Left lung (tissue), 10 donors: ENCODE measurements around the gene ERC2. TPM values are rescaled to one million over a fixed set of nuclear protein-coding genes. Genes with fewer than 3 reads are reported as not detected.
A peak's percentile ranks its signal among the peaks of the same experiment; 100 is the strongest.

ENCODE experiments used
- ATAC-seq: fragments of 200-7000 bp; cut with Tn5 transposase; one replicate; pipeline ENCODE4 v1.9.1; 2020; ENCODE audit warnings: moderate library complexity
- DNase-seq, 4 donors: peaks; one replicate each; pipeline ENCODE4 v3.0.0-alpha.2; 2013 to 2020
- H3K27ac ChIP-seq, 2 donors: fragments of 200-600 bp; sonication (generic) in 1 of 2; one replicate each; pipeline versions ENCODE4 v1.5.0 to v1.8.0; 2020 to 2021
- H3K27me3 ChIP-seq, 2 donors: fragments of 200-600 bp; sonication (generic) in 1 of 2; one replicate each; pipeline versions ENCODE4 v1.5.0 to v1.8.0; 2020 to 2021
- H3K36me3 ChIP-seq, 2 donors: fragments of 200-600 bp; sonication (generic) in 1 of 2; one replicate each; pipeline versions ENCODE4 v1.5.0 to v1.8.0; 2020 to 2021
- H3K4me1 ChIP-seq, 2 donors: fragments of 200-600 bp; one replicate each; pipeline ENCODE4 v1.8.0; 2021
- H3K4me3 ChIP-seq, 2 donors: fragments of 200-600 bp; sonication (generic) in 1 of 2; one replicate each; pipeline versions ENCODE4 v1.5.0 to v1.8.0; 2020 to 2021; ENCODE audit warnings: mild to moderate bottlenecking in 1 of 2
- H3K9me3 ChIP-seq, 2 donors: fragments of 200-600 bp; sonication (generic) in 1 of 2; one replicate each; pipeline versions ENCODE4 v1.5.0 to v1.8.0; 2020 to 2021
- intact Hi-C, 2 donors: fragments of 100-400 bp; cut with DNase I; formaldehyde crosslinking; loops; one replicate each; pipeline versions ENCODE4 v1.11.2 to v1.14.2; 2022
- polyA plus RNA-seq, 6 donors: library from polyadenylated mRNA; unstranded; fragments of 120-200 nt; gene quantifications; one replicate each; pipeline ENCODE4 v1.2.1, GENCODE V29; 2013; ENCODE audit not compliant: insufficient read length in 6 of 6
- total RNA-seq, 2 donors: library from RNA; stranded (reverse); fragmentation: NEBNext Ultra II Directional; extraction: Animal tissue kit (Norgen Biotek cat#: 25700); gene quantifications; one replicate each; pipeline ENCODE4 v1.2.1, GENCODE V29; 2021
- TF ChIP-seq, protein P1 (sequence below), 2 donors: fragments of 200-600 bp; sonication (generic) in 1 of 2; IDR thresholded peaks; one replicate each; pipeline versions ENCODE4 v1.5.0 to v1.8.0; 2021; ENCODE audit warnings: antibody characterized with exemption in 2 of 2
- donor health status: DM: no; HTN: yes; CAD: no.
- donor health status: DM: no; HTN: no; CAD: no.

Gene ERC2
- total and polyA plus RNA-seq, 8 donors = 1.6 to 3.3 (median 2.1) TPM

DNA sequence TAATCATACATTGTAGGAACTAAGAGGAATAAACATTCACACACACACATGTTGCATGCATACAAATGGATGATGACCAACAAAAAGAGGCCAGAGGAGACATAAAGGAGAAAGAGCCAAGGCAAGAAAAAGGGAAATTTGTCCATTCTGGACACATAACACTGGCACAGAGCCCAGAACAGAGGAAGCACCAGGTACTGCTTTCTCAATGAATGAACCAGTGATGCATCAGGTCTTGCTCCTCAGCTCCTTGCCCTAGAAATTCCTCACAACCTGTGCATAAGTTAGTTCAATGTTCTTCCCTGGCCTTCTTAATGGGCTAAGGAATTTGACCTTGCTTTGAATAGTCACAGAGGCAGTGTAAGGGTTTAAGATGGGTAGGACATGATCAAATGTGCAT lies 270.3 kb downstream of the ERC2 start:
- peak; percentile 30 for ATAC-seq
- Histone ChIP-seq H3K27me3 (no peaks in the 10 kb centered on the region), H3K9me3 (no peaks in the 10 kb centered on the region), H3K4me1 (peaks cover 0 to 3% of the 10 kb centered on the region in 2 donors), H3K27ac (no peak overlapping the region), H3K4me3 (no peak overlapping the region), H3K36me3 (no peaks in the 10 kb centered on the region)
- no peak for DNase-seq
- intact Hi-C loops = no loop called here
- TF ChIP-seq, protein P1, sequence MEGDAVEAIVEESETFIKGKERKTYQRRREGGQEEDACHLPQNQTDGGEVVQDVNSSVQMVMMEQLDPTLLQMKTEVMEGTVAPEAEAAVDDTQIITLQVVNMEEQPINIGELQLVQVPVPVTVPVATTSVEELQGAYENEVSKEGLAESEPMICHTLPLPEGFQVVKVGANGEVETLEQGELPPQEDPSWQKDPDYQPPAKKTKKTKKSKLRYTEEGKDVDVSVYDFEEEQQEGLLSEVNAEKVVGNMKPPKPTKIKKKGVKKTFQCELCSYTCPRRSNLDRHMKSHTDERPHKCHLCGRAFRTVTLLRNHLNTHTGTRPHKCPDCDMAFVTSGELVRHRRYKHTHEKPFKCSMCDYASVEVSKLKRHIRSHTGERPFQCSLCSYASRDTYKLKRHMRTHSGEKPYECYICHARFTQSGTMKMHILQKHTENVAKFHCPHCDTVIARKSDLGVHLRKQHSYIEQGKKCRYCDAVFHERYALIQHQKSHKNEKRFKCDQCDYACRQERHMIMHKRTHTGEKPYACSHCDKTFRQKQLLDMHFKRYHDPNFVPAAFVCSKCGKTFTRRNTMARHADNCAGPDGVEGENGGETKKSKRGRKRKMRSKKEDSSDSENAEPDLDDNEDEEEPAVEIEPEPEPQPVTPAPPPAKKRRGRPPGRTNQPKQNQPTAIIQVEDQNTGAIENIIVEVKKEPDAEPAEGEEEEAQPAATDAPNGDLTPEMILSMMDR (IDR thresholded peaks at IDR 0.05) = no peak

DNA sequence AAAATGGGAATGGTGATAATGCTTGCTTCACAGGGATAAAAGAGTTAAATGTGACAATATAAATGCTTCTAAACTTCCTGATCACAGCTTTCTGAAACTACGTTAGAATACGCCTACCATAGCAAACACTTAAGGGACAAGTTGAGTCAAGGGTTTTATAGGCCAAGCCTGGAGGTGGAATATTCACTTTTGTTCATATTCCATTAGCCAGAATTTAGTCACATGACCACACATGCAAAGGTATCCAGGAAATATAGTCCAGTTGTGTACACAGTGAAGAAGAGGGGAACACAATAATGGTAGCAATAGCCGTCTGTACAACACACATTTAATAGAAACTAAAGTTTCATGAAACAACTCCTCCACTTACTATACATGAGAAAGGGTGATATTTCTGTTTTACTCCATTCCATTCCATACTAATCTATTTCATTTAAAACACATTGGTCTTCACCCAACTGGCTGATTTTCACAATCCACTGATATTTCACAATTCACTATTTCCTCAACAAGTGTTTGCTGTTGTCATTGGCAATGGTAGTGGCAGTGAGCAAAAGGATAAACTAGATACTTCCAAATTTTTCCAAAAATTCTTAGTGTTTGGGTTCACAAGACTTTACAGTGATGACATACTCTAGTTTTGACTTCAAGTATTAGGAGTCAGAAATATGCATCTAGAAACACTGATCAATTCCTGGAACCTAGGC lies 270.9 kb downstream of the ERC2 start:
- H3K27me3 ChIP-seq = no peaks in the 10 kb centered on the region
- no peaks in the 10 kb centered on the region for H3K36me3 ChIP-seq
- no peak overlapping the region for H3K27ac ChIP-seq
- intact Hi-C loops = no loop called here
- no peak overlapping the region for H3K4me3 ChIP-seq
- H3K9me3 ChIP-seq = no peaks in the 10 kb centered on the region
- ATAC-seq = peak; percentile 70
- TF ChIP-seq, protein P1 (IDR thresholded peaks at IDR 0.05) = no peak
- DNase-seq = peak in 2 of 4 donors; percentile 32 to 43
- H3K4me1 ChIP-seq = peaks cover 0 to 3% of the 10 kb centered on the region in 2 donors

DNA sequence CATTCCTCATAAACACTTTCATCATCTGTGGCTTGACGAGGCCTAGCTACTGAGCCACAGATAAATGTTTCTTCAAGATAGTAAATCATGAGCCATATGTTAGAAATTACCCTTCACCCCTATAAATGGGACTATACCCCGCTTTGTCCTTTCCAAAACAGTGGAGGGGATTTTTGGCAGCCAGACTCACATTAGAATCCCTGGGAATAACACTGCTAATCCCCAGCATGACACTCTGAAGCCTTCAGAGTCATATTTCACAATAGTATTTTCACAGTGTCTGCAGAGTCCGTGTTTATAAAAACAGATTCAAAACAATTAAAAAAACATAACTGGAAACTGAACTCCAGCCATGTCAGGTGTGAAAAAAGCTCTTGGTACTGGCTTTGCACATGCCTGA lies 271.6 kb downstream of the ERC2 start:
- TF ChIP-seq, protein P1 (IDR thresholded peaks at IDR 0.05) = no peak
- H3K27me3 ChIP-seq = no peaks in the 10 kb centered on the region
- peaks cover 0 to 3% of the 10 kb centered on the region in 2 donors for H3K4me1 ChIP-seq
- intact Hi-C loops = no loop called here
- no peak overlapping the region for H3K27ac ChIP-seq
- H3K4me3 ChIP-seq = no peak overlapping the region
- H3K36me3 ChIP-seq = no peaks in the 10 kb centered on the region
- ATAC-seq (peak; percentile 24), DNase-seq (no peak)
- no peaks in the 10 kb centered on the region for H3K9me3 ChIP-seq

DNA sequence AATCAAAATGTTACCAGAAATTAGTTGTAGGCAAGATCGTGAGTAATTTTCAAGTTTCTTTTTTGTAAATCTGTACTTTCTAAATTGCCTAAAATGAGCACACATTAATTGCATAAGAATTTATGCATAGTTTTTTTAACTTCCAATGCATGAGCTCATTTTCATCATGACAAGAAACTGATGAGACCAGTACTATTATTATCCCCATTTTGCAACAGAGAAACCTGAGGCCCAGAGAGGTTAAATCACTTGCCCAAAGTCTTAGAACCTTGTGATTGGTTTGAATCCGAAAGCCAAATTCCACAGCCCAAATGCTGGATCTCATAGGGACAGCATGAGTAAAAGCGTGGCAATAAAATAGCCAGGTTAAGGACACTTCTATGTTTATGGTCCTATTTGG lies 274.7 kb downstream of the ERC2 start:
- intact Hi-C loops = no loop called here
- H3K27ac ChIP-seq = no peak overlapping the region
- H3K4me3 ChIP-seq = no peak overlapping the region
- TF ChIP-seq, protein P1 (IDR thresholded peaks at IDR 0.05) = no peak
- DNase-seq = no peak
- H3K4me1 ChIP-seq = peaks cover 0 to 3% of the 10 kb centered on the region in 2 donors
- ATAC-seq = no peak
- no peaks in the 10 kb centered on the region for H3K27me3 ChIP-seq
- no peaks in the 10 kb centered on the region for H3K9me3 ChIP-seq
- no peaks in the 10 kb centered on the region for H3K36me3 ChIP-seq

DNA sequence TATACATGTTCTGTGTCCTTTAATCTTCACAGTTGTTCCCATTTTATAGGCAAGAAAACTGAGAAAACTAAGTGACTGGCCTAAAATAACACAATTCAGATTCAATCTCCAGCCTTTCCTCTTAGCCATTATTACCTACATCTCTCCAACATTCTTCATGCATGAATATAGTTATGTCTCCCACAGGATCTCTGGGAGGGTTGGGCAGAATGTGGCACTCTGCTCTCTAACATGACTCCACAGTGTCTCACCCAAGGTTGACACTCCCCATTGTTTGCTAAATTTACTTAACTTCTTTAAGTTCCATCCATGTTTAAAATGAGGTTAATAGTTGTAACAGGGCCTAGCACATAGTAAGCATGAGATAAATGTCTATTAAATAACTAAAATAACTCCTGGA lies 276.3 kb downstream of the ERC2 start:
- Histone ChIP-seq H3K27ac (no peak overlapping the region), H3K9me3 (no peaks in the 10 kb centered on the region), H3K36me3 (no peaks in the 10 kb centered on the region), H3K4me1 (peaks cover 0 to 2% of the 10 kb centered on the region in 2 donors), H3K4me3 (no peak overlapping the region), H3K27me3 (no peaks in the 10 kb centered on the region)
- ATAC-seq (peak; percentile 16), DNase-seq (no peak)
- intact Hi-C loops = no loop called here
- TF ChIP-seq, protein P1 (IDR thresholded peaks at IDR 0.05) = no peak
